A673 (cell line): ENCODE measurements around the gene XYLT1.
"Not testable (repeated sequence)": the region's sequence is repeated elsewhere in the genome, so short reads cannot be mapped to it uniquely, and the experiment has no call there.

ENCODE experiments used
- EZH2 ChIP-seq: fragments of 200-600 bp; sonication (generic); IDR thresholded peaks from 2 replicates; pipeline ENCODE4 v1.6.1; 2017; ENCODE audit warnings: borderline replicate concordance, low read depth, mild to moderate bottlenecking, mixed read lengths, antibody characterized with exemption, low read length; ENCODE audit not compliant: poor library complexity, severe bottlenecking
- TF ChIP-seq, protein P1 (sequence below): fragments of 300-800, 200-600 bp; sonication (generic); conservative IDR thresholded peaks from 2 replicates; pipeline ENCODE4 v1.5.1; 2017; ENCODE audit warnings: low read depth, mild to moderate bottlenecking, antibody characterized with exemption, low read length, moderate library complexity, mixed read lengths

DNA sequence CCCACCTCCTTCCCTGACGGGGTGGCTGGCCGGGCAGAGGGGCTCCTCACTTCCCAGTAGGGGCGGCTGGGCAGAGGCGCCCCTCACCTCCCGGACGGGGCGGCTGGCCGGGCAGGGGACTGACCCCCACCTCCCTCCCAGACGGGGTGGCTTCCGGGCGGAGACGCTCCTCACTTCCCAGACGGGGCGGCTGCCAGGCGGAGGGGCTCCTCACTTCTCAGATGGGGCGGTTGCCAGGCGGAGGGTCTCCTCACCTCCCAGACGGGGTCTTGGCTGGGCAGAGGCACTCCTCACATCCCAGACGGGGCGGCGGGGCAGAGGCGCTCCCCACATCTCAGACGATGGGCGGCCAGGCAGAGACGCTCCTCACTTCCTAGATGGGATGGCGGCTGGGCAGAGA is 35.1 kb upstream of the XYLT1 start:
- TF ChIP-seq, protein P1, sequence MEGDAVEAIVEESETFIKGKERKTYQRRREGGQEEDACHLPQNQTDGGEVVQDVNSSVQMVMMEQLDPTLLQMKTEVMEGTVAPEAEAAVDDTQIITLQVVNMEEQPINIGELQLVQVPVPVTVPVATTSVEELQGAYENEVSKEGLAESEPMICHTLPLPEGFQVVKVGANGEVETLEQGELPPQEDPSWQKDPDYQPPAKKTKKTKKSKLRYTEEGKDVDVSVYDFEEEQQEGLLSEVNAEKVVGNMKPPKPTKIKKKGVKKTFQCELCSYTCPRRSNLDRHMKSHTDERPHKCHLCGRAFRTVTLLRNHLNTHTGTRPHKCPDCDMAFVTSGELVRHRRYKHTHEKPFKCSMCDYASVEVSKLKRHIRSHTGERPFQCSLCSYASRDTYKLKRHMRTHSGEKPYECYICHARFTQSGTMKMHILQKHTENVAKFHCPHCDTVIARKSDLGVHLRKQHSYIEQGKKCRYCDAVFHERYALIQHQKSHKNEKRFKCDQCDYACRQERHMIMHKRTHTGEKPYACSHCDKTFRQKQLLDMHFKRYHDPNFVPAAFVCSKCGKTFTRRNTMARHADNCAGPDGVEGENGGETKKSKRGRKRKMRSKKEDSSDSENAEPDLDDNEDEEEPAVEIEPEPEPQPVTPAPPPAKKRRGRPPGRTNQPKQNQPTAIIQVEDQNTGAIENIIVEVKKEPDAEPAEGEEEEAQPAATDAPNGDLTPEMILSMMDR: not testable (repeated sequence)
- not testable (repeated sequence) for TF ChIP-seq EZH2
